ENCODE data around the gene ACTN2.
A peak's percentile ranks its signal among the peaks of the same experiment; 100 is the strongest.

The ACTN2 gene

GRCh38 chr1:236750928-236751327, 64.6 kb downstream of the ACTN2 start:
- FAIRE-seq (no peak), DNase-seq (ENCODE audit: insufficient read length, low spot score) (no peak)
- TF ChIP-seq CTCF (IDR thresholded peaks at IDR 0.05; ENCODE audit: insufficient read depth, missing control alignments), result no peak

GRCh38 chr1:236751385-236751784, 65.1 kb downstream of the ACTN2 start:
- DNase-seq (ENCODE audit: insufficient read length, low spot score), result no peak
- TF ChIP-seq CTCF (IDR thresholded peaks at IDR 0.05; ENCODE audit: insufficient read depth, missing control alignments), result no peak
- FAIRE-seq, result no peak

- no peak for FAIRE-seq
- no peak for TF ChIP-seq CTCF (IDR thresholded peaks at IDR 0.05; ENCODE audit: insufficient read depth, missing control alignments)
- DNase-seq (ENCODE audit: insufficient read length, low spot score), result no peak
Measured at GRCh38 chr1:236751935-236752334, 65.6 kb downstream of the ACTN2 start.

- TF ChIP-seq CTCF (IDR thresholded peaks at IDR 0.05; ENCODE audit: insufficient read depth, missing control alignments), result peak; percentile 50
- DNase-seq (ENCODE audit: insufficient read length, low spot score), result peak; percentile 51
- no peak for FAIRE-seq
Measured at GRCh38 chr1:236753516-236753915, 67.2 kb downstream of the ACTN2 start.

GRCh38 chr1:236753964-236754363, 67.7 kb downstream of the ACTN2 start:
- no peak for TF ChIP-seq CTCF (IDR thresholded peaks at IDR 0.05; ENCODE audit: insufficient read depth, missing control alignments)
- no peak for DNase-seq (ENCODE audit: insufficient read length, low spot score)
- FAIRE-seq, result no peak

- DNase-seq (ENCODE audit: insufficient read length, low spot score) (no peak), FAIRE-seq (no peak)
- no peak for TF ChIP-seq CTCF (IDR thresholded peaks at IDR 0.05; ENCODE audit: insufficient read depth, missing control alignments)
Measured at GRCh38 chr1:236754525-236755210, 68.4 kb downstream of the ACTN2 start.

GRCh38 chr1:236757640-236758039, 71.3 kb downstream of the ACTN2 start:
- DNase-seq (ENCODE audit: insufficient read length, low spot score) (no peak), FAIRE-seq (no peak)
- TF ChIP-seq CTCF (IDR thresholded peaks at IDR 0.05; ENCODE audit: insufficient read depth, missing control alignments), result no peak

Data from D721Med (cell line).